Smooth muscle cell (in vitro differentiated cells): ENCODE measurements around the gene MT4. TPM values are rescaled to one million over a fixed set of nuclear protein-coding genes. Genes with fewer than 3 reads are reported as not detected.
A peak's percentile ranks its signal among the peaks of the same experiment; 100 is the strongest.

ENCODE experiments used
- DNase-seq: peaks from one replicate; lab custom pipeline; 2025; ENCODE audit not compliant: unreplicated experiment; lab: John Stamatoyannopoulos, UW
- H2AFZ ChIP-seq: fragments of 200-600 bp; sonication (generic); 2 replicates; pipeline ENCODE4 v1.6.0; 2016; ENCODE audit warnings: antibody characterized with exemption, low read depth, mild to moderate bottlenecking
- H3F3A ChIP-seq: fragments of 200-600 bp; sonication (generic); 2 replicates; pipeline ENCODE4 v1.6.0; 2017; ENCODE audit warnings: antibody characterized with exemption, low read depth
- H3K27ac ChIP-seq: fragments of 200-600 bp; sonication (generic); 2 replicates; pipeline ENCODE4 v1.5.1; 2016; ENCODE audit warnings: low read depth, mild to moderate bottlenecking
- H3K27me3 ChIP-seq: fragments of 200-600 bp; sonication (generic); 2 replicates; pipeline ENCODE4 v1.6.1; 2016; ENCODE audit warnings: low read depth, mild to moderate bottlenecking
- H3K36me3 ChIP-seq: fragments of 200-600 bp; sonication (generic); 2 replicates; pipeline ENCODE4 v1.5.1; 2016; ENCODE audit warnings: low read depth
- H3K4me1 ChIP-seq: fragments of 200-600 bp; sonication (generic); 2 replicates; pipeline ENCODE4 v1.5.1; 2016; ENCODE audit warnings: low read depth
- H3K4me2 ChIP-seq: fragments of 200-600 bp; sonication (generic); 2 replicates; pipeline ENCODE4 v1.6.0; 2016; ENCODE audit warnings: mild to moderate bottlenecking
- H3K4me3 ChIP-seq: fragments of 200-600 bp; sonication (generic); 2 replicates; pipeline ENCODE4 v1.5.1; 2016; ENCODE audit warnings: mild to moderate bottlenecking
- H3K79me2 ChIP-seq: fragments of 200-600 bp; sonication (generic); 2 replicates; pipeline ENCODE4 v1.6.0; 2016; ENCODE audit warnings: low read depth, mild to moderate bottlenecking
- H3K9ac ChIP-seq: fragments of 200-600 bp; sonication (generic); 2 replicates; pipeline ENCODE4 v1.6.0; 2016; ENCODE audit warnings: low read depth
- H3K9me3 ChIP-seq: fragments of 200-600 bp; sonication (generic); replicated peaks from 2 replicates; pipeline ENCODE4 v1.5.1; 2016; ENCODE audit warnings: low read depth
- H4K20me1 ChIP-seq: fragments of 200-600 bp; sonication (generic); 2 replicates; pipeline ENCODE4 v1.6.0; 2016; ENCODE audit warnings: low read depth
- WGBS: methylation state at CpG from one replicate; pipeline ENCODE4 v1.1.7; 2016; ENCODE audit warnings: low lambda C conversion rate; 5-methylcytosine and 5-hydroxymethylcytosine counted together
- polyA plus RNA-seq: library from polyadenylated mRNA; unstranded; fragments of >200 nt; fragmentation: Nextera tagmentation; extraction: Ambion mirVana; gene quantifications from 2 replicates; pipeline ENCODE4 v1.2.1, GENCODE V29; 2016
- total RNA-seq: library from RNA; depleted of rRNA; stranded (reverse); fragments of >200 nt; gene quantifications from 2 replicates; pipeline ENCODE4 v1.2.3, GENCODE V29; 2014
- TF ChIP-seq, protein P1 (sequence below): fragments of 200-600 bp; sonication (generic); IDR thresholded peaks from 2 replicates; pipeline ENCODE4 v1.5.1; 2017; ENCODE audit warnings: borderline replicate concordance, mild to moderate bottlenecking, antibody characterized with exemption; ENCODE audit not compliant: insufficient read depth, poor library complexity, severe bottlenecking

The MT4 gene
- total and polyA plus RNA-seq, 2 experiments from 2014 or later: not detected

DNA sequence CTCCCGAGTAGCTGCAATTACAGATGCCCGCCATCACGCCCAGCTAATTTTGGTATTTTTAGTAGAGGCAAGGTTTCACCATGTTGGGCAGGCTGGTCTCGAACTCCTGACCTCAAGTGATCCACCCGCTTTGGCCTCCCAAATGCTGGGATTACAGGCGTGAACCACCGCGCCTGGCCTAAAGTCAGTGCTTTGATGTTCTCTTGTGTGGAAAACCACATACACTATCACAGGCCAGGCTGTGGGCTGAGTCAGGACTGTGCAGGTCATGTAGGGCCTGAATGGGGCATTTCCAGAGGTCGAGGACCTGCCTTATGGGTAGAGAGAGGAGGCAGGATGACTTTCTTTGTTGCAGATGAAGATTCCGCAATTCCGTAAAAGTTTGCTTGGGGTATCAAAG, 19.4 kb downstream of the MT4 start:
- TF ChIP-seq, protein P1, sequence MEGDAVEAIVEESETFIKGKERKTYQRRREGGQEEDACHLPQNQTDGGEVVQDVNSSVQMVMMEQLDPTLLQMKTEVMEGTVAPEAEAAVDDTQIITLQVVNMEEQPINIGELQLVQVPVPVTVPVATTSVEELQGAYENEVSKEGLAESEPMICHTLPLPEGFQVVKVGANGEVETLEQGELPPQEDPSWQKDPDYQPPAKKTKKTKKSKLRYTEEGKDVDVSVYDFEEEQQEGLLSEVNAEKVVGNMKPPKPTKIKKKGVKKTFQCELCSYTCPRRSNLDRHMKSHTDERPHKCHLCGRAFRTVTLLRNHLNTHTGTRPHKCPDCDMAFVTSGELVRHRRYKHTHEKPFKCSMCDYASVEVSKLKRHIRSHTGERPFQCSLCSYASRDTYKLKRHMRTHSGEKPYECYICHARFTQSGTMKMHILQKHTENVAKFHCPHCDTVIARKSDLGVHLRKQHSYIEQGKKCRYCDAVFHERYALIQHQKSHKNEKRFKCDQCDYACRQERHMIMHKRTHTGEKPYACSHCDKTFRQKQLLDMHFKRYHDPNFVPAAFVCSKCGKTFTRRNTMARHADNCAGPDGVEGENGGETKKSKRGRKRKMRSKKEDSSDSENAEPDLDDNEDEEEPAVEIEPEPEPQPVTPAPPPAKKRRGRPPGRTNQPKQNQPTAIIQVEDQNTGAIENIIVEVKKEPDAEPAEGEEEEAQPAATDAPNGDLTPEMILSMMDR: no peak
- no peaks in the 10 kb centered on the region for H3K9me3 ChIP-seq
- no peak overlapping the region for H3K4me3 ChIP-seq
- no peaks in the 10 kb centered on the region for H3F3A ChIP-seq
- no peak overlapping the region for H2AFZ ChIP-seq
- H3K4me2 ChIP-seq: no peak overlapping the region
- no peaks in the 10 kb centered on the region for H3K79me2 ChIP-seq
- 93% methylated on average over 11 of the region's 11 CpGs for WGBS
- DNase-seq: no peak
- no peaks in the 10 kb centered on the region for H3K36me3 ChIP-seq
- no peak overlapping the region for H3K27ac ChIP-seq
- H3K4me1 ChIP-seq: no peaks in the 10 kb centered on the region
- no peak overlapping the region for H3K9ac ChIP-seq
- H4K20me1 ChIP-seq: no peaks in the 10 kb centered on the region
- peaks cover 40% of the 10 kb centered on the region for H3K27me3 ChIP-seq

- H3K9ac ChIP-seq: no peak overlapping the region
- no peaks in the 10 kb centered on the region for H3K4me1 ChIP-seq
- no peaks in the 10 kb centered on the region for H4K20me1 ChIP-seq
- H3F3A ChIP-seq: no peaks in the 10 kb centered on the region
- WGBS: 50% methylated on average over 9 of the region's 9 CpGs
- TF ChIP-seq, protein P1: no peak
- H2AFZ ChIP-seq: no peak overlapping the region
- peaks cover 76% of the 10 kb centered on the region for H3K27me3 ChIP-seq
- H3K4me3 ChIP-seq: peak overlapping the region; percentile 34
- H3K4me2 ChIP-seq: peak overlapping the region; percentile 78
- H3K36me3 ChIP-seq: no peaks in the 10 kb centered on the region
- H3K27ac ChIP-seq: no peak overlapping the region
- H3K9me3 ChIP-seq: no peaks in the 10 kb centered on the region
- no peaks in the 10 kb centered on the region for H3K79me2 ChIP-seq
- DNase-seq: no peak
Observed at GRCh38 chr16:56588781-56589140, 23.9 kb downstream of the MT4 start.

DNA sequence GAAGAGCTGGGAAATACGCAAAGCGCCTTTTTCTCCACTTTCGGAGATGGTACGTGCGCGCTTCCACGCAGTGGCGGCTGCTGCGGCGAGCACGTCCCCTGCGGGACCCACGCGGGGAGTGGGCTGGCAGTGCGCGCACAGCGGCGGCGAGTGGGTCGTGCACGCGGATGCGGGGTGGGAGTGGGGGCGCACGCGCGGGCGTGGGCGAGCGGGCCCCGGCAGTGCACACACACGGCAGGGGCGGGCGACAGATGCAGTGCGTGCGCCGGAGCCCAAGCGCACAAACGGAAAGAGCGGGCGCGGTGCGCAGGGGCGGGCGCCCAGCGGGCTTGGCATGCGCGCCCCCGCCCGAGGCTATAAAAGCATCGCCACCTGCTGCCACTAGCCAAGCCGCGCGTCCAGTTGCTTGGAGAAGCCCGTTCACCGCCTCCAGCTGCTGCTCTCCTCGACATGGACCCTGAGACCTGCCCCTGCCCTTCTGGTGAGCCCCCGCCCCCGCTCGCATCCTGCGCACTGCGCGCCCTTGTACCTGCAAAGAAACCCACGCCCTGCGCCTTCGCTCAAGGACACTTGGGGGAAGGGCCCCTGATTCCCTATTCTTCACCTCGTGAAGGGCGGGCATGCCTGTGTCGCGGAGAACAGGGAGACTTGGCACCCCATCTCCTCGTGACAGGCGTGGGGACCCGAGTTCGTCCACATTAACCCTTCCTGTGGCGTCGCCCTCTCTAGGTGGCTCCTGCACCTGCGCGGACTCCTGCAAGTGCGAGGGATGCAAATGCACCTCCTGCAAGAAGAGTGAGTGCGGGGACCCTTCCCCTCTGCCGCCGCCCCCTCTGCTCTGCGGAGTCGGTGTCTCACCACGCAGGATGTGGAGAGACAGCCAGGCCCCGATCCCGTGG, 24.5 kb downstream of the MT4 start, which contains the start of gene MT3:
Gene MT3 (plus strand): TSS at position 388 of the 899 bp plus-strand sequence. CDS start 63 bp downstream, at position 451.
- H3K9me3 ChIP-seq: no peaks in the 10 kb centered on the region
- H2AFZ ChIP-seq: no peak within 1 kb of the TSS
- H3K36me3 ChIP-seq: no peaks in the 10 kb centered on the region
- no peak within 1 kb of the TSS for H3K9ac ChIP-seq
- H3K4me2 ChIP-seq: peak within 1 kb of the TSS; percentile 78
- peaks cover 76% of the 10 kb centered on the region for H3K27me3 ChIP-seq
- no peaks in the 10 kb centered on the region for H3K4me1 ChIP-seq
- H3K79me2 ChIP-seq: no peaks in the 10 kb centered on the region
- peak within 1 kb of the TSS; percentile 34 for H3K4me3 ChIP-seq
- H4K20me1 ChIP-seq: no peaks in the 10 kb centered on the region
- H3K27ac ChIP-seq: no peak within 1 kb of the TSS
- TF ChIP-seq, protein P1: no peak
- H3F3A ChIP-seq: no peaks in the 10 kb centered on the region
- 14% methylated on average over 55 of the region's 87 CpGs for WGBS
- no peak for DNase-seq
